ENCODE data around the gene GPR31. TPM values are rescaled to one million over a fixed set of nuclear protein-coding genes. Genes with fewer than 3 reads are reported as not detected.
A peak's percentile ranks its signal among the peaks of the same experiment; 100 is the strongest.

GPR31 gene
- total and polyA plus RNA-seq, 4 donors: 0.02 to 0.23 TPM; not detected in 2

GRCh38 chr6:167139761-167140160 is 18.0 kb downstream of the GPR31 start:
- peaks cover 0 to 4% (median 0%) of the 10 kb centered on the region in 5 donors for H3K4me1 ChIP-seq (ENCODE audit: control insufficient read depth in 5 of 5, insufficient read depth in 5 of 5, low read length in 5 of 5)
- no peak overlapping the region for H3K4me3 ChIP-seq
- H3K27ac ChIP-seq (ENCODE audit: low read depth in 1 of 2, low read length in 1 of 2): no peak overlapping the region
- no peaks in the 10 kb centered on the region for H3K36me3 ChIP-seq (ENCODE audit: control insufficient read depth in 4 of 4, insufficient read depth in 4 of 4, low read length in 4 of 4)
- ATAC-seq (ENCODE audit: insufficient read depth, low FRiP score) (no peak), DNase-seq (no peak)
- no peak for TF ChIP-seq CTCF (IDR thresholded peaks at IDR 0.05; ENCODE audit: control extremely low read depth, extremely low read depth)
- H3K27me3 ChIP-seq (ENCODE audit: control insufficient read depth in 3 of 3, insufficient read depth in 3 of 3, low read length in 2 of 3): no peaks in the 10 kb centered on the region
- WGBS, 2 donors: 94 to 95% methylated on average over 4 of the region's 4 CpGs
- H3K9ac ChIP-seq (ENCODE audit: insufficient read depth in 1 of 2, low read length in 2 of 2): no peak overlapping the region
- H3K9me3 ChIP-seq (ENCODE audit: control insufficient read depth in 4 of 4, insufficient read depth in 3 of 4, low read length in 3 of 4): peaks cover 0 to 2% (median 0%) of the 10 kb centered on the region in 4 donors

- 53 to 80% methylated on average over 6 of the region's 6 CpGs for WGBS, 2 donors
- H3K36me3 ChIP-seq (ENCODE audit: control insufficient read depth in 4 of 4, insufficient read depth in 4 of 4, low read length in 4 of 4): no peaks in the 10 kb centered on the region
- no peak for ATAC-seq (ENCODE audit: insufficient read depth, low FRiP score)
- H3K9ac ChIP-seq (ENCODE audit: insufficient read depth in 1 of 2, low read length in 2 of 2): no peak overlapping the region
- TF ChIP-seq CTCF (IDR thresholded peaks at IDR 0.05; ENCODE audit: control extremely low read depth, extremely low read depth): no peak
- no peak overlapping the region for H3K4me3 ChIP-seq
- H3K27me3 ChIP-seq (ENCODE audit: control insufficient read depth in 3 of 3, insufficient read depth in 3 of 3, low read length in 2 of 3): no peaks in the 10 kb centered on the region
- peaks cover 0 to 4% (median 0%) of the 10 kb centered on the region in 5 donors for H3K4me1 ChIP-seq (ENCODE audit: control insufficient read depth in 5 of 5, insufficient read depth in 5 of 5, low read length in 5 of 5)
- no peaks in the 10 kb centered on the region for H3K9me3 ChIP-seq (ENCODE audit: control insufficient read depth in 4 of 4, insufficient read depth in 3 of 4, low read length in 3 of 4)
- DNase-seq: peak in 1 of 3 donors; percentile 19
- H3K27ac ChIP-seq (ENCODE audit: low read depth in 1 of 2, low read length in 1 of 2): no peak overlapping the region
Observed at GRCh38 chr6:167137881-167138280, 19.9 kb downstream of the GPR31 start.

- Histone ChIP-seq H3K9ac (ENCODE audit: insufficient read depth in 1 of 2, low read length in 2 of 2) (no peak overlapping the region), H3K36me3 (ENCODE audit: control insufficient read depth in 4 of 4, insufficient read depth in 4 of 4, low read length in 4 of 4) (no peaks in the 10 kb centered on the region), H3K4me1 (ENCODE audit: control insufficient read depth in 5 of 5, insufficient read depth in 5 of 5, low read length in 5 of 5) (peaks cover 0 to 4% (median 0%) of the 10 kb centered on the region in 5 donors), H3K4me3 (no peak overlapping the region), H3K9me3 (ENCODE audit: control insufficient read depth in 4 of 4, insufficient read depth in 3 of 4, low read length in 3 of 4) (no peaks in the 10 kb centered on the region), H3K27me3 (ENCODE audit: control insufficient read depth in 3 of 3, insufficient read depth in 3 of 3, low read length in 2 of 3) (no peaks in the 10 kb centered on the region), H3K27ac (ENCODE audit: low read depth in 1 of 2, low read length in 1 of 2) (no peak overlapping the region)
- ATAC-seq (ENCODE audit: insufficient read depth, low FRiP score) (no peak), DNase-seq (no peak)
- no peak for TF ChIP-seq CTCF (IDR thresholded peaks at IDR 0.05; ENCODE audit: control extremely low read depth, extremely low read depth)
- 67 to 74% methylated on average over 10 of the region's 10 CpGs for WGBS, 2 donors
Observed at GRCh38 chr6:167137081-167137480, 20.7 kb downstream of the GPR31 start.

- no peaks in the 10 kb centered on the region for H3K27me3 ChIP-seq (ENCODE audit: control insufficient read depth in 3 of 3, insufficient read depth in 3 of 3, low read length in 2 of 3)
- no peak overlapping the region for H3K9ac ChIP-seq (ENCODE audit: insufficient read depth in 1 of 2, low read length in 2 of 2)
- no peak overlapping the region for H3K27ac ChIP-seq (ENCODE audit: low read depth in 1 of 2, low read length in 1 of 2)
- TF ChIP-seq CTCF (IDR thresholded peaks at IDR 0.05; ENCODE audit: control extremely low read depth, extremely low read depth): no peak
- no peak for DNase-seq
- H3K36me3 ChIP-seq (ENCODE audit: control insufficient read depth in 4 of 4, insufficient read depth in 4 of 4, low read length in 4 of 4): no peaks in the 10 kb centered on the region
- no peak for ATAC-seq (ENCODE audit: insufficient read depth, low FRiP score)
- peaks cover 0 to 4% (median 0%) of the 10 kb centered on the region in 5 donors for H3K4me1 ChIP-seq (ENCODE audit: control insufficient read depth in 5 of 5, insufficient read depth in 5 of 5, low read length in 5 of 5)
- no peak overlapping the region for H3K4me3 ChIP-seq
- H3K9me3 ChIP-seq (ENCODE audit: control insufficient read depth in 4 of 4, insufficient read depth in 3 of 4, low read length in 3 of 4): no peaks in the 10 kb centered on the region
- 86 to 87% methylated on average over 13 of the region's 13 CpGs for WGBS, 2 donors
Observed at GRCh38 chr6:167136376-167136775, 21.4 kb downstream of the GPR31 start.
